ENCODE data around the gene RASAL1. TPM values are rescaled to one million over a fixed set of nuclear protein-coding genes. Genes with fewer than 3 reads are reported as not detected.

The RASAL1 gene
- total RNA-seq, 4 donors from 2014 or later: not detected

GRCh38 chr12:113083863-113084435 is 51.6 kb downstream of the RASAL1 start:
- peak; percentile 25 for ATAC-seq (ENCODE audit: low FRiP score)
- no peak for DNase-seq (ENCODE audit: low spot score)
- TF ChIP-seq CTCF (IDR thresholded peaks at IDR 0.05): no peak

GRCh38 chr12:113082486-113083148 is 52.9 kb downstream of the RASAL1 start:
- ATAC-seq (ENCODE audit: low FRiP score): no peak
- no peak for DNase-seq (ENCODE audit: low spot score)
- TF ChIP-seq CTCF (IDR thresholded peaks at IDR 0.05): no peak

- no peak for DNase-seq (ENCODE audit: low spot score)
- ATAC-seq (ENCODE audit: low FRiP score): no peak
- no peak for TF ChIP-seq CTCF (IDR thresholded peaks at IDR 0.05)
Observed at GRCh38 chr12:113081873-113082272, 53.7 kb downstream of the RASAL1 start.

- no peak for ATAC-seq (ENCODE audit: low FRiP score)
- no peak for TF ChIP-seq CTCF (IDR thresholded peaks at IDR 0.05)
- DNase-seq (ENCODE audit: low spot score): no peak
Observed at GRCh38 chr12:113077859-113078255, 57.7 kb downstream of the RASAL1 start.

- TF ChIP-seq CTCF (IDR thresholded peaks at IDR 0.05): no peak
- DNase-seq (ENCODE audit: low spot score): no peak
- ATAC-seq (ENCODE audit: low FRiP score): no peak
Observed at GRCh38 chr12:113077057-113077858, 58.3 kb downstream of the RASAL1 start.

GRCh38 chr12:113075137-113075683 is 60.4 kb downstream of the RASAL1 start:
- TF ChIP-seq CTCF (IDR thresholded peaks at IDR 0.05): no peak
- DNase-seq (ENCODE audit: low spot score) (no peak), ATAC-seq (ENCODE audit: low FRiP score) (no peak)

Data from omental fat pad (tissue), 4 donors.